ENCODE results near the gene HDAC9.

Gene HDAC9

DNA sequence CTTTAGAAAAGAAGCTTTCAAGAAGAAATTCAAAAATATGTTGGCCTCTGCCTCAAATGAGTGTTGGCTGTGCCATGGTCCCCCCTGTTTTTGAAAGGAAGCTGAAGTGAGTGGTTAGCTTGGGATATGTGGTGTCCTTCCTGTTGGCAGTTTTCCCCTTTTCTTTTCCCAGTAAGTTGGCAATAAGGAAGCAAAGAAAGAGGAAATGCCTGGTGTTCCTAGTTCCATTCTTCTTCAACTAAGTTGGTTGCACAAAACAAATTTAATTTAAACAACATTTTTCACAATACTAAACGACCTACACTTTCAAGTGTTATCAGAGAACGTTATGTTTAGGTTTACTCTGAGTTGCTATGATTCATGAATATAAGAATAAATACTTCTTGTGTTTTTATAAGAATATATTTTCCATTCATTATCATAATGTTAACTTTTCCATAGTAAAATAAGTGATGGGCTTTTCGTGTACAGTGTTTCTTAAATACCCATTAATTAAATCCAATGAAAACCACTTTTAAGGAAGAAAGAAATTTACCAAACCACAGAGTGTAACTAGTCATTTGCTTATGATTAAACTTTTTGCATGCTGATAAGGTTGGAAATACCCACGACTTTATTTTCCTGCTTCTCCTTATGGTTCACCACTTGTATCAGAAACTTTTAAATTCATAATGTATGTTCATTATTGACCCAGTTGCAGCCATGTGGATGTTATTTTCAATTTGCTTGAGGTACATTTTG is 7.7 kb downstream of the HDAC9 start:
- Histone ChIP-seq H3K9me3 (ENCODE audit: control insufficient read depth, insufficient read depth, low read length) (no peaks in the 10 kb centered on the region), H3K4me1 (ENCODE audit: insufficient read depth, low read length) (peaks cover 17% of the 10 kb centered on the region), H3K36me3 (ENCODE audit: insufficient read depth, low read length) (no peaks in the 10 kb centered on the region), H3K9ac (ENCODE audit: low read depth, low read length) (no peak overlapping the region)

DNA sequence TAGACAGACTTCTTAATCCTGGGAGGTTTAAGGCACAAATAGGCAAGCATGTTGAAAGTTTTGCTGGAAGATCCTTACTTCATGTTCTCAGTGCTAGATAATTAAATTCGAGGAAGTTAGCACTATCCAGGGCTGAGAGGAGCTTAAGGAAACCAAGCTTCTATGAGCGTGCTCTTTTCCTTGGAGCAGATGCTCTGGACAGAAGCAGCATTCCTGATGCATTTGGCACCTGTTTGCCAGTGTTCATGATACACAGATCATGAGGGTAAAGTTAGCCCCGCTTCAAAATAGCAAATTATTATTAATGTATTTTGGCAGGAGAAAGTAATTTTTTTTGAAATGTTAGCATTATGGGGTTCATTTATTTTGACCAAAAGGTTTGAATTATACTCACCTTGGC is 9.4 kb downstream of the HDAC9 start:
- Histone ChIP-seq H3K36me3 (ENCODE audit: insufficient read depth, low read length) (no peaks in the 10 kb centered on the region), H3K9me3 (ENCODE audit: control insufficient read depth, insufficient read depth, low read length) (no peaks in the 10 kb centered on the region), H3K9ac (ENCODE audit: low read depth, low read length) (no peak overlapping the region), H3K4me1 (ENCODE audit: insufficient read depth, low read length) (peaks cover 21% of the 10 kb centered on the region)

DNA sequence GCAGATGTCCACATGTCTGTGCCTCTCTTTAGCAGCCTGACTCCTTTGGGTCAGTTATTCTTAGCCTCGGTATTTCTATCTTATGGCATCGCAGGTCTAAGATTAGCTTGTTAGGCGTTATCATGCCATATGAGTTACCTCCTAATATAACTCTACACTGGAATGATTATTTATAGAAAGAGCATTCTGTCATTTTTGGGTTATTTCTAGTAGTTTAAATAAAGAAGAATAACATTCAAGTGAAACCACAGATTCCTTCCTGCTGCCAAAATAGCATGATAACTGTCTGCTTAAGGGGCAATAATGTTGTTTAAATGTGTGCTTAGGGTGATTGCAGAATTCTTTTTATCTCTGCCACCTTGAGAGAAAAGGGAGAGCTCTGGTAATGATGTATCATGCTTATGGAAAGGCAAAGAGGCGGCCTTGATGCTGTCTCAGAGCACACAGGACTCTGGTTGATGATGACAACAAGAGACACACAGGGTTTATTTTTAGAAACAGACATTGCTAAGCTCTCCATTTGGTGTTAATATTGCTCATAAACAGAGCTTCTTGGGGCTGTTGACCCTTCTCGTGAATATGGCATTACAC is 10.4 kb downstream of the HDAC9 start:
- Histone ChIP-seq H3K9ac (ENCODE audit: low read depth, low read length) (no peak overlapping the region), H3K36me3 (ENCODE audit: insufficient read depth, low read length) (no peaks in the 10 kb centered on the region), H3K4me1 (ENCODE audit: insufficient read depth, low read length) (peaks cover 20% of the 10 kb centered on the region)

DNA sequence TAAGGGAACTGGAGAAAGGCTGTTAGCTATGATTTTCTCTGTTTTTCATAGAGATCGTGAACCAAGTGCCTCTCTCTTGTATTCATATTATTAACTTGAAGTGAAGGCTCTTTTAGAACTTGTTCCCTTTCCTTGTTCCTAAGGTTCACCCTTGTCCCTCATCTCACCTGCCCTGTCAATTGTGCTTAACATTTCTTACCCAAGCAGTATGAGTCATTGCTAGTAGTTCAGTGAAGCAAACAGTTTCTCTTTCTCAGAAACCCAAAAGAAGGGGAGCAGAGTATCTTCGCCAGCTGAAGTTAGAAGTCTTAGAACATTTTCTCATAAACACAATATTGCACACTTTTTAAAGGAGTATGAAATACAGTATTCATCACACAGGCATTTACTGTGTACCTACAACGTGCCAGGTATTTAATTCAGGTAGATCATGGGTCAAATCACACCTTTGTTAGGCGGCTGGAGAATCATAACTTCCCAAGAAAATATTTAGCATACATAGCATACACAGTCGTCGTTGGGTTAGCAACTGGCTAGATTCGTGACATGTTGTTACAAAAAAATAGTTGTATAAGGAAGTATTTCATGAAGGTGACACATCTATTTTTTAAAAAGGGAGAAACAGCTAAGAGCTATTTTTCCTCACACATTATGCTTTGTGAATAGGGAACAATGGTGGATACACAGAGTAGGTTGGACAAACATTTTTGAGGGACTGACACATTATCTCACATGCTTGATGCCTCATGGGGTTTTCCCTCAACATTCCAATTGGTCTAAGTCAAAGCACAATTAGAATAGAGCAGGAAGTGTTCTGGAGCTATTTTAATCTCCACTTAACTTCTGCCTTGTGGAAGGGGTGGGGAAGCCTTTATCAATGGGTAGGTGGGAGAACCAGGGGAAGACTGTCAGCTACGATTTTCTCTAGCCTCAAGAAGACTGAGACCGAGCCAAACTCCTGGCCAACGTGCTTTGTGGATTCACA is 13.2 kb downstream of the HDAC9 start:
- Histone ChIP-seq H3K36me3 (ENCODE audit: insufficient read depth, low read length) (no peaks in the 10 kb centered on the region), H3K4me1 (ENCODE audit: insufficient read depth, low read length) (peaks cover 22% of the 10 kb centered on the region), H3K9ac (ENCODE audit: low read depth, low read length) (peak overlapping the region; percentile 52), H3K9me3 (ENCODE audit: control insufficient read depth, insufficient read depth, low read length) (no peaks in the 10 kb centered on the region)

More for the DNA sequence above, 10.4 kb downstream of the HDAC9 start:
- no peaks in the 10 kb centered on the region for H3K9me3 ChIP-seq (ENCODE audit: control insufficient read depth, insufficient read depth, low read length)

DNA sequence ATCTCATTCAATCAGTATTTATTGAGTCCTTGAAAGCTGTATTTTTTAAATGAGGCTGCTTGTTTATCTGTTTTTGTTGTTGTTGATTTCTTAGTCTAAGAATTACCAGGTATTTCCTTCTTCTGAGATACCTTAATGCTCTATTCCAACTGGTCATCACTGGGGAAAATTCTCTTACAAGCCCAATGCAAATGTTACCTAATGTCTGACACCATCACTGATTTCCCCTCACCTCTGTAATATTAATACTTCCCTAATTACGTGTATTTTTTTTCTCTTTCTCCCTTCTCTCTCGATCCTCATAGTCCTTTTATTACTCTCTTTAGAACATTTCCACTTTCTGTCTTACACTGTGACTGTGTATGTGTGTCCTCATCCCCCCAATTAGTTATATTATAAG is 13.9 kb downstream of the HDAC9 start:
- Histone ChIP-seq H3K4me1 (ENCODE audit: insufficient read depth, low read length) (peaks cover 24% of the 10 kb centered on the region), H3K9me3 (ENCODE audit: control insufficient read depth, insufficient read depth, low read length) (no peaks in the 10 kb centered on the region), H3K36me3 (ENCODE audit: insufficient read depth, low read length) (no peaks in the 10 kb centered on the region), H3K9ac (ENCODE audit: low read depth, low read length) (peak overlapping the region; percentile 52)

DNA sequence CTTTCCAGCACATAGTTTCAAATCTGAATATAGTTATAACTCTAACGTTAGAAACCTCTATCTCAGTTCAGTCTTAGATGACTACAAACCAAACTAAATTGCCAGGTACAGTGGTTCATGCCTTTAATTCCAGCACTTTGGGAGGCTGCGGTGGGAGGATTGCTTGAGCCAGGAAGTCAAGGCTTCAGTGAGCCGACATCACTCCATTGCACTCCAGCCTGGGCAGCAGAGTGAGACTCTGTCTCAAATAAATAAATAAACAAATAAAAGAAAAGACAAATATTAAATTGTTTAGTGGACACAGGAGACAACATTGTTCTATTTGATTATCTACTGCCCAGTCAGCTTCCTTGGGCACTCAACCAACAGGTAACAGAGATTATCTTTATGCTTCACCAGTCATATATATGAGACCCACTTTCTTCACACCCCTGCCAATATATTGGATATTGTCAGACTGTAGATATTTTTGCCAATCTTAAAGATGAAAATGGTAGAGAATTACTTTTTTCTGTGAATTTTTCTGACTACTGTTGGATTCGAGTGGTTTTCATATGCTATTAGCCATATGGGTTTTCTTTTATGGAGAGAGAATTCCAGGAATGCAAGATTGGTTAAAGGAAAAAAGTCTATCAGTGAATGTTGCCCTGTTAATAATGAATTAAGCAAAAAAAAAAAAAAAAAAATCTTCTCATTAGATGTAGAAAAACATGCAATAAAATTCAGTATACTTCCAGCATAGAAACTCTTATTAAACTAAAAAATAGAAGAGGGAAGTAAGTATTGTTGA is 16.0 kb downstream of the HDAC9 start:
- Histone ChIP-seq H3K4me1 (ENCODE audit: insufficient read depth, low read length) (peaks cover 25% of the 10 kb centered on the region), H3K36me3 (ENCODE audit: insufficient read depth, low read length) (no peaks in the 10 kb centered on the region), H3K9me3 (ENCODE audit: control insufficient read depth, insufficient read depth, low read length) (no peaks in the 10 kb centered on the region), H3K9ac (ENCODE audit: low read depth, low read length) (peak overlapping the region; percentile 28; the same call in 1 of the 2 replicates)

DNA sequence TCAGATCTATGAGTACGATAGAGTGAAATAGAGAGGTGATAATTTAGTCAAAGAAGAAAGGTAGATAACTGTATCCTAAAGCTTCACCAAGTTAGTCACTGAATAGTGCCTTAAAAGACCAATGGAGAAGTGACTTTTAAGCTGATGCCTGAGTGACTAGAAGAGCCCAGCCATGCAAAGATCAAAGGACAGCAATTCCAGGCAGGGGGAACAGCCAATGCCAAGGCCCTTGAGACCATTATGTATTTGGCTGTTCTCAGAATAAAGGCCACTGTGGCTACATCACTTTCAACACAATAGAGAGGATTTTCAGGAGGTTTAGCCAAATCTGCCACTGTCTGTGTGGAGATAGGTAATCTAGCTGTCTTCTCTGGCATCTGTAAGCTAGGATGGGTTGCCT is 17.8 kb downstream of the HDAC9 start:
- Histone ChIP-seq H3K9ac (ENCODE audit: low read depth, low read length) (no peak overlapping the region), H3K36me3 (ENCODE audit: insufficient read depth, low read length) (no peaks in the 10 kb centered on the region), H3K4me1 (ENCODE audit: insufficient read depth, low read length) (peaks cover 22% of the 10 kb centered on the region), H3K9me3 (ENCODE audit: control insufficient read depth, insufficient read depth, low read length) (no peaks in the 10 kb centered on the region)

DNA sequence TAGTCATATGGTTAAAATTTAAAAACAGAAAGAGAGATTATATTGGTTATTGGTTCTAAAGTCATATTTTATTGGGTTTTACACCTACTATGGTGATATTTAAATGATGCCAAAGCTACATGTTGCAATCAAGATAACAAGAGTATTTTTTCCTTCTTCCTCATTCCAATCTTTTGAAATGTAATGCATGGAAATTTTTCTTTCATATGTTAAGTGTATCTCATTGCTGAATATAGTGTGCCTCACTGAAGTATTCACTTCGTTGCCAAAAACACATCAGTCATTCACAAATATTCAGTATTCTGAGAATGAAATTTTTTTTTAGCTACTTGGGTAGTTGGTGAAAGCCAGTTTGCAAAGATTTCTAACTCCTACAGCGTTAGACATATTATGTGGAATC is 19.5 kb downstream of the HDAC9 start:
- Histone ChIP-seq H3K9me3 (ENCODE audit: control insufficient read depth, insufficient read depth, low read length) (no peaks in the 10 kb centered on the region), H3K36me3 (ENCODE audit: insufficient read depth, low read length) (no peaks in the 10 kb centered on the region), H3K9ac (ENCODE audit: low read depth, low read length) (no peak overlapping the region), H3K4me1 (ENCODE audit: insufficient read depth, low read length) (peaks cover 18% of the 10 kb centered on the region)

DNA sequence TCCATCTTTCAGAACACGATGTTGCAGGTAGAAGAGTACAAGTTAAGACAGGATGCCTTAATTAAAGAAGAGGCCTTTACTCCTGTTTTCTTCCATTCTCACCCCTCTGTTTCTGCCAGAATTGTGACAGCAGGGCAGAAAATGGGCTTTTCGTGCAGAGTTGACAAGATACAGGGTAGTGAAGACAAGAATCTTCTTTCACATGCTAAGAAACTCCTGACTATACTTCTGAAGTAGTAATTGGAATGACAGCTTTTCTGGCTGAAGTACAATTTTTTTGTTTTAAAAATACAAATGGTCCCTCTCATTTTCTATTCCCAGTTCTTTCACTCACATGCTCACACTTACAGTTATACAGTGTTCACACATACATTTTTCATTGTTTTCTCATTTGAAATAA is 22.1 kb downstream of the HDAC9 start:
- Histone ChIP-seq H3K9me3 (ENCODE audit: control insufficient read depth, insufficient read depth, low read length) (no peaks in the 10 kb centered on the region), H3K9ac (ENCODE audit: low read depth, low read length) (no peak overlapping the region), H3K36me3 (ENCODE audit: insufficient read depth, low read length) (no peaks in the 10 kb centered on the region), H3K4me1 (ENCODE audit: insufficient read depth, low read length) (peaks cover 27% of the 10 kb centered on the region)

DNA sequence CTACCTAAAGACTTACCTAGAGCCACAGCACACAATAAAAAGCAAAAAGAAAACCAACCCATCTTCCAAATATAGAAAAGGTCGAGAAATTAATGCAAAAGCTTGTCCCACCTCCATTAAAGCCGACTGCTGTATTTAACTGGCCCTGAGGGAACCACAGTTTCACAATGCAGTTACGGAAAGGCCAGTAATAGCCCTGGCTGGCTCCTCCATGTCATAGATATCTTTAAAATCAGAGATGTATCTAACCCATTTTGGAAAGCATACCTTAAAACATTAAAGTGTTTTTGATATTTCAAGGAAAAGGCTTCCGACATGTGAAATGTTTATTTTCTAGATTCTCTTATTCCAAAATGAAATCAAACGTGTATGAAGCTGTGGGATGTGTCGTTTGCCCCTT is 23.0 kb downstream of the HDAC9 start:
- H3K9ac ChIP-seq (ENCODE audit: low read depth, low read length), result no peak overlapping the region
- H3K9me3 ChIP-seq (ENCODE audit: control insufficient read depth, insufficient read depth, low read length), result no peaks in the 10 kb centered on the region
- no peaks in the 10 kb centered on the region for H3K36me3 ChIP-seq (ENCODE audit: insufficient read depth, low read length)
- H3K4me1 ChIP-seq (ENCODE audit: insufficient read depth, low read length), result peaks cover 29% of the 10 kb centered on the region

DNA sequence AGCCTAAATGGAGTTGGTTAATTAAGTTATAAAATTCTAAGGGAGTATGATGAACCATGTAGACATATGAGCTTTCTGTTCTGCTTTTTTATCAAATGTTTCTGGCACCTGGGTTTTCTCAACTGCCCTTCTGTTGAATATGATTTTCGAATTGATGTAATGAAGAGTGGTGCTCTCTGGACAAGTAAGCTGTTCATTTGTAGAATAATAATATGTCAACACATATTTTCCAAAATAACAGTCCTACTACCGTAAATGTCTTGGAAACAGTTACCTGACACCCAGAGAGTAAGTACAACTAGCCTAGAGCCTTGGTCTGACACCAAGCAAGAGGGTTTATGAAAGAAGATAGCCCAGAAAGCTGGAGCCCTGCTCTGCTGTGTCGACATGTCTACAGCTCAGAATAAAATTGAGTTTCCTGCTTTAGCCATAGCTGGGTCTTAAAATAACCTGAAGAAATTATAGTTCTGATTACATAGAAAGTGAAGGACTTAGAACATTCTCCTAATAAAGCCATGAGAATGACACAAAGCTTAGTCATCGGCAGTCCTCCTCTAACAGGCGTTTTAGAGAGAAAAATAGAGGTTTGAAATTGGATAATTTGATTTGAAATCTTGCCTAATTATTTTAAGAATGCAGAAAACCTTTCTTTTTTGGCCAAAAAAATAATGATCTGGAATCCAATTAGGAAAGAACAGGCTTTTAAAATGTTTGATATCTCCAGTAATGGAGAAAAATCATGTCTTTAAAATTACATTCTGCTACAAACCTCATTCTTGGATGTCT is 25.1 kb downstream of the HDAC9 start:
- Histone ChIP-seq H3K36me3 (ENCODE audit: insufficient read depth, low read length) (no peaks in the 10 kb centered on the region), H3K9ac (ENCODE audit: low read depth, low read length) (no peak overlapping the region), H3K9me3 (ENCODE audit: control insufficient read depth, insufficient read depth, low read length) (no peaks in the 10 kb centered on the region), H3K4me1 (ENCODE audit: insufficient read depth, low read length) (peaks cover 19% of the 10 kb centered on the region)

DNA sequence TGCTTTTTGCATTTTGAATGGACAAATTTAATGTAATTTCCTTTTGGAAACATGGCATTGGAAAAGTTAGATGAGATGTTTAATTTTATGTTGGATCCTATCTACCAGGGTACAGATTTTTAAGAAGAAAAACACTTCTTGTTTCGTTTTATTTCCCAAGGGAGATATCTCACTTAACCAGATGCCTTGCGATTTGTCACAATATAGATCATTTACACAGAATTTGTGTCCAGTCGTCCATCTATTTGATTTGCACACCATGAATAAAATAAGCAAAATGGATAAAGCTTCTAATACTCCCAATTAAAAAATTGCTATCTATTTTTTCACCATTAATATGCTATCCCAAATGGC is 25.7 kb downstream of the HDAC9 start:
- H3K4me1 ChIP-seq (ENCODE audit: insufficient read depth, low read length), result peaks cover 18% of the 10 kb centered on the region
- no peak overlapping the region for H3K9ac ChIP-seq (ENCODE audit: low read depth, low read length)
- no peaks in the 10 kb centered on the region for H3K9me3 ChIP-seq (ENCODE audit: control insufficient read depth, insufficient read depth, low read length)
- H3K36me3 ChIP-seq (ENCODE audit: insufficient read depth, low read length), result no peaks in the 10 kb centered on the region

DNA sequence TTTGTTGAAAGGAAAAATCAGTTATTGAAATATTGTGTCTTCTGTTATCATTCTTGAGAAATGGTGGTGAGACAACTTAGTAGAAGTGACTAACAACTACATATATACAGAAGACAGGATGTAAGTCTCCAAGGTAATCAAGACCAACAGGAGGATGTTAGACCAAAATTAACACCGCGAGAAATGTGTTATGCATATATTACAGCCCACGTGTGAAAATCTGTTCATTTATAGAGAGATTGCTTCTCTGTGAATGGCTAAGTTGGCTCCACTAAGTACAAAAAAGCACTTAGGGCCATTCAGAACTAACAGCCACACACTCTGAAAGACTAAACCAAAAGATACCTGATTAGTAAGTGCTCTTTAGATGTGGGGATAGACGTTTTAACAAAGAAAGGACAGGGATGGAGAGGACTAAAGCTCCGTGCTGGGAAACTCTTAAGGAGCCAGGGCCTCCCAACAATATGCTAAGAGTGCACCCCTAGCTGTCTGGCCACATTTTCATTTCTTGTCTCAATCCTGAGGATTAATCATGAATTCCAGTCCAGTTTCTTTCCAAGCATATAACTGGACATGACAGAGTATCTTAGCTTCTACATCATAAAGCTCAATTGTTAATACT is 26.5 kb downstream of the HDAC9 start:
- Histone ChIP-seq H3K4me1 (ENCODE audit: insufficient read depth, low read length) (peaks cover 21% of the 10 kb centered on the region), H3K9me3 (ENCODE audit: control insufficient read depth, insufficient read depth, low read length) (no peaks in the 10 kb centered on the region), H3K9ac (ENCODE audit: low read depth, low read length) (no peak overlapping the region), H3K36me3 (ENCODE audit: insufficient read depth, low read length) (no peaks in the 10 kb centered on the region)
